ENCODE measurements around the gene INAFM1.

Gene INAFM1

DNA sequence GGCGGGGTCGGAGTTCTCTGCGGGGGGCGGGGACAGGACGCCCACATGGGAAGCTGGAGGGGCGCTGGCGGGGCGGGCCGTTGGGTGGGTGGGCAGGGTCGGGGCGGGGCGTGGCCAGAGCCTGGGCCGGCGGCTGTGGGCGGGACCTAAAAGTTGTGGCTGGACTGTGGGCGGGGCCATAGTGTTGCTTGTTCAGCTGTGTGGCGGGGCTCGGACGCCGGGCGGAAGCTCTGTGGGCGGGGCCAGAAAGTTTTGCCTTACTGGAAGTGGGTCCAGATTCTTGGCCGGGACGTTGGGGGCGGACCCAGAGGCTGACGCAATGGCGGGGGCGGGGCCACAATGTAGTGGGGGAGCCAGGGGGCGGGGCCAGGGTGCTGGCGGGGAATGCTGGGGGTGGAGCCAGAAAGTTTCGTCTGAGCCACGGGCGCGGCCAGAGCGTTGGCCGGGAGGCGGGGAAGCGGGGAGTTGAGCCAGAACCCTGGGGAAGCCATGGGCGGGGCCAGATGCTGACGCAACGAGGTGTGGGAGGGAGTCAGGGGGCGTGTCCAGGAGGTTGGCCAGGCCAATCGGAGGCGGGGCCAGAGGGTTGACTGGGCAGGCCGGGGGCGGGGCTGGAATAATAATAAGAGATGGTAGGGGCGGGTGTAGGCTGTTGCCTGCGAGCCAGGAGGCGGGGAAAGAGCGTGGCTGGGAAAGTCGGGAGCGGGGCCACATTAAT lies 17.8 kb upstream of the INAFM1 start (continued):
- TF ChIP-seq PRDM1 (tag by site-specific recombination; IDR thresholded peaks at IDR 0.05) (no peak), ZNF621 (tag by site-specific recombination; IDR thresholded peaks at IDR 0.05) (no peak), ZSCAN16 (tag by site-specific recombination; IDR thresholded peaks at IDR 0.05) (no peak), KLF9 (tag by site-specific recombination; IDR thresholded peaks at IDR 0.05; ENCODE audit: low read depth) (peak; percentile 97), ZNF121 (tag by site-specific recombination; IDR thresholded peaks at IDR 0.05) (no peak), ZNF335 (tag by site-specific recombination; conservative IDR thresholded peaks at IDR 0.05) (no peak), ZNF202 (tag by site-specific recombination; IDR thresholded peaks at IDR 0.05; ENCODE audit: borderline replicate concordance) (no peak), WT1 (tag by site-specific recombination; IDR thresholded peaks at IDR 0.05) (no peak), YY1 (tag by site-specific recombination; IDR thresholded peaks at IDR 0.05) (no peak), ZNF133 (tag by site-specific recombination; IDR thresholded peaks at IDR 0.05) (no peak), KLF7 (tag by site-specific recombination; IDR thresholded peaks at IDR 0.05; ENCODE audit: borderline replicate concordance) (no peak), ZFHX2 (tag by site-specific recombination; conservative IDR thresholded peaks at IDR 0.05) (peak; percentile 90), ZNF341 (tag by site-specific recombination; IDR thresholded peaks at IDR 0.05; ENCODE audit: low read depth) (peak; percentile 43; the same call in 1 of the 2 replicates), ZNF426 (tag by site-specific recombination; IDR thresholded peaks at IDR 0.05) (no peak), ZNF132 (tag by site-specific recombination; IDR thresholded peaks at IDR 0.05; ENCODE audit: borderline replicate concordance) (no peak), ZNF324 (tag by site-specific recombination; IDR thresholded peaks at IDR 0.05) (no peak), BCL11A (tag by site-specific recombination; IDR thresholded peaks at IDR 0.05; ENCODE audit: low read depth) (no peak), MEIS1 (CRISPR knock-in tag; IDR thresholded peaks at IDR 0.05; ENCODE audit: borderline replicate concordance) (no peak), KLF8 (tag by site-specific recombination; IDR thresholded peaks at IDR 0.05) (peak; percentile 85), ZNF555 (tag by site-specific recombination; conservative IDR thresholded peaks at IDR 0.05) (no peak), ZNF16 (tag by site-specific recombination; IDR thresholded peaks at IDR 0.05; ENCODE audit: low read depth) (no peak)
- TF ChIP-seq, protein P1, sequence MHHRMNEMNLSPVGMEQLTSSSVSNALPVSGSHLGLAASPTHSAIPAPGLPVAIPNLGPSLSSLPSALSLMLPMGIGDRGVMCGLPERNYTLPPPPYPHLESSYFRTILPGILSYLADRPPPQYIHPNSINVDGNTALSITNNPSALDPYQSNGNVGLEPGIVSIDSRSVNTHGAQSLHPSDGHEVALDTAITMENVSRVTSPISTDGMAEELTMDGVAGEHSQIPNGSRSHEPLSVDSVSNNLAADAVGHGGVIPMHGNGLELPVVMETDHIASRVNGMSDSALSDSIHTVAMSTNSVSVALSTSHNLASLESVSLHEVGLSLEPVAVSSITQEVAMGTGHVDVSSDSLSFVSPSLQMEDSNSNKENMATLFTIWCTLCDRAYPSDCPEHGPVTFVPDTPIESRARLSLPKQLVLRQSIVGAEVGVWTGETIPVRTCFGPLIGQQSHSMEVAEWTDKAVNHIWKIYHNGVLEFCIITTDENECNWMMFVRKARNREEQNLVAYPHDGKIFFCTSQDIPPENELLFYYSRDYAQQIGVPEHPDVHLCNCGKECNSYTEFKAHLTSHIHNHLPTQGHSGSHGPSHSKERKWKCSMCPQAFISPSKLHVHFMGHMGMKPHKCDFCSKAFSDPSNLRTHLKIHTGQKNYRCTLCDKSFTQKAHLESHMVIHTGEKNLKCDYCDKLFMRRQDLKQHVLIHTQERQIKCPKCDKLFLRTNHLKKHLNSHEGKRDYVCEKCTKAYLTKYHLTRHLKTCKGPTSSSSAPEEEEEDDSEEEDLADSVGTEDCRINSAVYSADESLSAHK (tag by site-specific recombination; IDR thresholded peaks at IDR 0.05) = no peak
- TF ChIP-seq, protein P2, sequence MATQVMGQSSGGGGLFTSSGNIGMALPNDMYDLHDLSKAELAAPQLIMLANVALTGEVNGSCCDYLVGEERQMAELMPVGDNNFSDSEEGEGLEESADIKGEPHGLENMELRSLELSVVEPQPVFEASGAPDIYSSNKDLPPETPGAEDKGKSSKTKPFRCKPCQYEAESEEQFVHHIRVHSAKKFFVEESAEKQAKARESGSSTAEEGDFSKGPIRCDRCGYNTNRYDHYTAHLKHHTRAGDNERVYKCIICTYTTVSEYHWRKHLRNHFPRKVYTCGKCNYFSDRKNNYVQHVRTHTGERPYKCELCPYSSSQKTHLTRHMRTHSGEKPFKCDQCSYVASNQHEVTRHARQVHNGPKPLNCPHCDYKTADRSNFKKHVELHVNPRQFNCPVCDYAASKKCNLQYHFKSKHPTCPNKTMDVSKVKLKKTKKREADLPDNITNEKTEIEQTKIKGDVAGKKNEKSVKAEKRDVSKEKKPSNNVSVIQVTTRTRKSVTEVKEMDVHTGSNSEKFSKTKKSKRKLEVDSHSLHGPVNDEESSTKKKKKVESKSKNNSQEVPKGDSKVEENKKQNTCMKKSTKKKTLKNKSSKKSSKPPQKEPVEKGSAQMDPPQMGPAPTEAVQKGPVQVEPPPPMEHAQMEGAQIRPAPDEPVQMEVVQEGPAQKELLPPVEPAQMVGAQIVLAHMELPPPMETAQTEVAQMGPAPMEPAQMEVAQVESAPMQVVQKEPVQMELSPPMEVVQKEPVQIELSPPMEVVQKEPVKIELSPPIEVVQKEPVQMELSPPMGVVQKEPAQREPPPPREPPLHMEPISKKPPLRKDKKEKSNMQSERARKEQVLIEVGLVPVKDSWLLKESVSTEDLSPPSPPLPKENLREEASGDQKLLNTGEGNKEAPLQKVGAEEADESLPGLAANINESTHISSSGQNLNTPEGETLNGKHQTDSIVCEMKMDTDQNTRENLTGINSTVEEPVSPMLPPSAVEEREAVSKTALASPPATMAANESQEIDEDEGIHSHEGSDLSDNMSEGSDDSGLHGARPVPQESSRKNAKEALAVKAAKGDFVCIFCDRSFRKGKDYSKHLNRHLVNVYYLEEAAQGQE (tag by site-specific recombination; IDR thresholded peaks at IDR 0.05) = no peak
- TF ChIP-seq, protein P3, sequence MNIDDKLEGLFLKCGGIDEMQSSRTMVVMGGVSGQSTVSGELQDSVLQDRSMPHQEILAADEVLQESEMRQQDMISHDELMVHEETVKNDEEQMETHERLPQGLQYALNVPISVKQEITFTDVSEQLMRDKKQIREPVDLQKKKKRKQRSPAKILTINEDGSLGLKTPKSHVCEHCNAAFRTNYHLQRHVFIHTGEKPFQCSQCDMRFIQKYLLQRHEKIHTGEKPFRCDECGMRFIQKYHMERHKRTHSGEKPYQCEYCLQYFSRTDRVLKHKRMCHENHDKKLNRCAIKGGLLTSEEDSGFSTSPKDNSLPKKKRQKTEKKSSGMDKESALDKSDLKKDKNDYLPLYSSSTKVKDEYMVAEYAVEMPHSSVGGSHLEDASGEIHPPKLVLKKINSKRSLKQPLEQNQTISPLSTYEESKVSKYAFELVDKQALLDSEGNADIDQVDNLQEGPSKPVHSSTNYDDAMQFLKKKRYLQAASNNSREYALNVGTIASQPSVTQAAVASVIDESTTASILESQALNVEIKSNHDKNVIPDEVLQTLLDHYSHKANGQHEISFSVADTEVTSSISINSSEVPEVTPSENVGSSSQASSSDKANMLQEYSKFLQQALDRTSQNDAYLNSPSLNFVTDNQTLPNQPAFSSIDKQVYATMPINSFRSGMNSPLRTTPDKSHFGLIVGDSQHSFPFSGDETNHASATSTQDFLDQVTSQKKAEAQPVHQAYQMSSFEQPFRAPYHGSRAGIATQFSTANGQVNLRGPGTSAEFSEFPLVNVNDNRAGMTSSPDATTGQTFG (tag by site-specific recombination; IDR thresholded peaks at IDR 0.05; ENCODE audit: borderline replicate concordance) = no peak
- TF ChIP-seq, protein P4, sequence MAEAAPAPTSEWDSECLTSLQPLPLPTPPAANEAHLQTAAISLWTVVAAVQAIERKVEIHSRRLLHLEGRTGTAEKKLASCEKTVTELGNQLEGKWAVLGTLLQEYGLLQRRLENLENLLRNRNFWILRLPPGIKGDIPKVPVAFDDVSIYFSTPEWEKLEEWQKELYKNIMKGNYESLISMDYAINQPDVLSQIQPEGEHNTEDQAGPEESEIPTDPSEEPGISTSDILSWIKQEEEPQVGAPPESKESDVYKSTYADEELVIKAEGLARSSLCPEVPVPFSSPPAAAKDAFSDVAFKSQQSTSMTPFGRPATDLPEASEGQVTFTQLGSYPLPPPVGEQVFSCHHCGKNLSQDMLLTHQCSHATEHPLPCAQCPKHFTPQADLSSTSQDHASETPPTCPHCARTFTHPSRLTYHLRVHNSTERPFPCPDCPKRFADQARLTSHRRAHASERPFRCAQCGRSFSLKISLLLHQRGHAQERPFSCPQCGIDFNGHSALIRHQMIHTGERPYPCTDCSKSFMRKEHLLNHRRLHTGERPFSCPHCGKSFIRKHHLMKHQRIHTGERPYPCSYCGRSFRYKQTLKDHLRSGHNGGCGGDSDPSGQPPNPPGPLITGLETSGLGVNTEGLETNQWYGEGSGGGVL (tag by site-specific recombination; IDR thresholded peaks at IDR 0.05) = no peak
